Measurements from ENCODE around the gene SLC35F1. TPM values are rescaled to one million over a fixed set of nuclear protein-coding genes. Genes with fewer than 3 reads are reported as not detected.

Gene SLC35F1
- total RNA-seq, 4 donors from 2014 or later: 0.08 to 0.57 (median 0.09) TPM

DNA sequence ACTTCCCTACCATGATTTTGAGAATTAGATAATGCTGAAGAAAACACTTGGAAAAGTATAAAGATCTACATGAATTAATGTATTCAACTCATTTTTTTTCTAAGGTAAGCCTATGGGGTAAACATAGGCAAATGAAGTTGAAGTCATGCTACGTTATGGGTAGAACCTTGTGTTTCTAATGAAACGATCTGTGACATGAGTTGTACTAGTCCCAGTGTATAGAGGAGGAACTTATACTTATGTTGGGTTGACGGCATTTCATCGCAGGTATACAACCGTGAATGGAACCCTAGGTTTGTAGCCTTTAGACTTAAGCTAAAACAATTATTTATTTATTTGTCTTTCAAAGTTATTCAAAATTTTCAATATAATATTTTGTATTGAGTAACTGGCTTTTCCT lies 2.6 kb downstream of the SLC35F1 start:
- DNase-seq: no peak
- Histone ChIP-seq H3K36me3 (no peaks in the 10 kb centered on the region), H3K4me1 (peaks cover 6 to 24% (median 15%) of the 10 kb centered on the region in 3 donors), H3K9me3 (no peaks in the 10 kb centered on the region), H3K27me3 (peaks cover 0 to 62% (median 6%) of the 10 kb centered on the region in 4 donors), H3K4me3 (no peak overlapping the region), H3K27ac (no peak overlapping the region)
- intact Hi-C loops (cut with DNase I): no loop called here
- 87 to 88% methylated on average over 5 of the region's 5 CpGs for WGBS, 2 donors
- TF ChIP-seq, protein P1, sequence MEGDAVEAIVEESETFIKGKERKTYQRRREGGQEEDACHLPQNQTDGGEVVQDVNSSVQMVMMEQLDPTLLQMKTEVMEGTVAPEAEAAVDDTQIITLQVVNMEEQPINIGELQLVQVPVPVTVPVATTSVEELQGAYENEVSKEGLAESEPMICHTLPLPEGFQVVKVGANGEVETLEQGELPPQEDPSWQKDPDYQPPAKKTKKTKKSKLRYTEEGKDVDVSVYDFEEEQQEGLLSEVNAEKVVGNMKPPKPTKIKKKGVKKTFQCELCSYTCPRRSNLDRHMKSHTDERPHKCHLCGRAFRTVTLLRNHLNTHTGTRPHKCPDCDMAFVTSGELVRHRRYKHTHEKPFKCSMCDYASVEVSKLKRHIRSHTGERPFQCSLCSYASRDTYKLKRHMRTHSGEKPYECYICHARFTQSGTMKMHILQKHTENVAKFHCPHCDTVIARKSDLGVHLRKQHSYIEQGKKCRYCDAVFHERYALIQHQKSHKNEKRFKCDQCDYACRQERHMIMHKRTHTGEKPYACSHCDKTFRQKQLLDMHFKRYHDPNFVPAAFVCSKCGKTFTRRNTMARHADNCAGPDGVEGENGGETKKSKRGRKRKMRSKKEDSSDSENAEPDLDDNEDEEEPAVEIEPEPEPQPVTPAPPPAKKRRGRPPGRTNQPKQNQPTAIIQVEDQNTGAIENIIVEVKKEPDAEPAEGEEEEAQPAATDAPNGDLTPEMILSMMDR (IDR thresholded peaks at IDR 0.05): no peak
- no peak for TF ChIP-seq POLR2A (IDR thresholded peaks at IDR 0.05)

DNA sequence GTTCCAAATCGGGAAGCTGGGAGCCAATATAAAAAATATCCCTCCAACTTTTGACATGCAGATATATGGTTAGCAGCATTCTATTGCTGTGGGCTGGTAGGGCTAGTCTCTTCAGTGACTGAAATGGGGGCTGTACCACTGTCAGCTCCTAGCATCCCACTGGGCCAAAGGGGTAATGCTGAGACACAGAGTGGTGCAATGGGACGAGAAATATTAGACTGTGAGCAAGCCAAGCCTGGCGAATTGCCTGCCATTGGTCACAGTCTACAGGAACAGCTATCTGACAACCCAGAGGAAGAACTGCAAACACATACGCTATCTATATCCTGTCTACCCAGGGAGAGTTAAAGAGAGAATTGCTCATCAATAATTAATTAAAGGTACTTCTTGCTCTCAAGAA lies 3.5 kb downstream of the SLC35F1 start:
- intact Hi-C loops (cut with DNase I): no loop called here
- 85 to 86% methylated on average over 4 of the region's 4 CpGs for WGBS, 2 donors
- no peaks in the 10 kb centered on the region for H3K9me3 ChIP-seq
- no peak overlapping the region for H3K4me3 ChIP-seq
- peaks cover 6 to 24% (median 15%) of the 10 kb centered on the region in 3 donors for H3K4me1 ChIP-seq
- no peak for DNase-seq
- no peak for TF ChIP-seq POLR2A (IDR thresholded peaks at IDR 0.05)
- TF ChIP-seq, protein P1 (IDR thresholded peaks at IDR 0.05): no peak
- no peak overlapping the region for H3K27ac ChIP-seq
- H3K36me3 ChIP-seq: no peaks in the 10 kb centered on the region
- H3K27me3 ChIP-seq: peaks cover 0 to 52% (median 6%) of the 10 kb centered on the region in 4 donors

DNA sequence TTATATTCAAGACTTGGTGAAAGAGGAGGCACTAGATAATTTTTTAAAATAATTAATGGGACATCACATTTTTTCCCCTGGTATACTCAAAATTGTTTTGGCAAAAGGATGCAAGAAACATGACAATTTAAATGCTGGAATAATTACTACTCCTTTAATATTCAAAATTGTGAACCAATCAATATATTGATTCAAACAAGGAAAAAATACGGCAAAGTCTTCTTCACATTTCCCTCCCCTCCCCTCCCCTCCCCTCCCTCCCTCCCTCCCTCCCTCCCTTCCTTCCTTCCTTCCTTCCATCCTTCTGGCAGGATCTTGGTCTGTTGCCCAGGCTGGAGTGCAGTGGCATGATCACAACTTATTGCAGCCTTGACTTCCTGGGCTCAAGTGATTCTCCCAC lies 4.1 kb downstream of the SLC35F1 start:
- H3K9me3 ChIP-seq: no peaks in the 10 kb centered on the region
- WGBS, 2 donors: 78 to 80% methylated on average over 1 of the region's 1 CpG
- DNase-seq: no peak
- TF ChIP-seq POLR2A (IDR thresholded peaks at IDR 0.05): no peak
- TF ChIP-seq, protein P1 (IDR thresholded peaks at IDR 0.05): no peak
- no peak overlapping the region for H3K27ac ChIP-seq
- H3K27me3 ChIP-seq: peaks cover 0 to 46% (median 6%) of the 10 kb centered on the region in 4 donors
- no peak overlapping the region for H3K4me3 ChIP-seq
- intact Hi-C loops (cut with DNase I): no loop called here
- no peaks in the 10 kb centered on the region for H3K36me3 ChIP-seq
- H3K4me1 ChIP-seq: peaks cover 6 to 24% (median 15%) of the 10 kb centered on the region in 3 donors

DNA sequence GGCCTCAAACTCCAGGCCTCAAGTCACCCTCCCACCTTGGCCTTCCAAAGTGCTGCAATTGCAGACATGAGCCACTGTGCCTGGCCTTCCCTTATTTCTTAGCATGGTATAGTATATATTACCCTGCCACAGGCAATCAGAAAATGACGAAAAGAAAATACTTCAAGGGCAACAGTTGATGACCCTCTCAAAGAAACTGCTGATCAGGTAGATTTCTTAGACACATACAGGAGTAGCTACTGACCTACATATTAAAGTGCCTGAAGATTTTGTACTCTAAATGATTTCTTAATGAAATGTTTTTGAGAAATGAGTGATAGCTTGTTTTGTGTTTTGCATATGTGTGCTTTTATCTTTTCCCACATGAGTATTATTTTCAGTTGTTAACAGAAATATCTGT lies 4.6 kb downstream of the SLC35F1 start:
- Histone ChIP-seq H3K27me3 (peaks cover 0 to 46% (median 4%) of the 10 kb centered on the region in 4 donors), H3K27ac (no peak overlapping the region), H3K36me3 (no peaks in the 10 kb centered on the region), H3K4me3 (no peak overlapping the region), H3K4me1 (peaks cover 6 to 19% (median 15%) of the 10 kb centered on the region in 3 donors), H3K9me3 (no peaks in the 10 kb centered on the region)
- TF ChIP-seq POLR2A (IDR thresholded peaks at IDR 0.05): no peak
- TF ChIP-seq, protein P1 (IDR thresholded peaks at IDR 0.05): no peak
- 88 to 100% methylated on average over 1 of the region's 1 CpG for WGBS, 2 donors
- no peak for DNase-seq
- intact Hi-C loops (cut with DNase I): no loop called here

DNA sequence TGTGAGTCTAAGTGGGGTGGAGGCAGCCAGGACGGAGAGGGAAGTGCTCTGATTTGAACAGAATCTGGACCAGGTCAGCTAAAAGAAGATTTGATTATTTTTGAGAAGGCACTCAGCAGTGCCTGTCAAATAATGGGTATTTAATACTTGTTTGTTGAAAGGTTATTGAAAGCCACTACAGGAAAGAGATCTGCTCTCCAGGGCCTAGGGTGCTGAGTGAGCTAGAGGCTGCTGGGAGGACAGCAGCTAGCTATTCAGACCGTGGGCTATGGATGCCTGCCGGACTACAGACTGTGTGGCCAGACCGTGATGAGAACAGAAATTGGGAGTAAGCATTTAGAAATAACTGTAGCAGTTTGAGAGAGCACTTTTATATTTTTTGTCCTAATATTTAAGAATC lies 8.8 kb downstream of the SLC35F1 start:
- intact Hi-C loops (cut with DNase I): no loop called here
- Histone ChIP-seq H3K4me1 (peaks cover 0 to 14% (median 0%) of the 10 kb centered on the region in 3 donors), H3K27me3 (peaks cover 0 to 46% (median 0%) of the 10 kb centered on the region in 4 donors), H3K4me3 (no peak overlapping the region), H3K36me3 (no peaks in the 10 kb centered on the region), H3K27ac (no peak overlapping the region), H3K9me3 (no peaks in the 10 kb centered on the region)
- whole genome bisulfite sequencing, 2 donors: 44 to 62% methylated on average over 4 of the region's 4 CpGs
- no peak for DNase-seq
- TF ChIP-seq POLR2A (IDR thresholded peaks at IDR 0.05): no peak
- TF ChIP-seq, protein P1 (IDR thresholded peaks at IDR 0.05): no peak
